NCI-H1417 treated with DMSO at 0.1 percent for 48 hours (cell line): ENCODE results near the gene PMM2.

Experiments used
- DNase-seq: peaks from one replicate; lab custom pipeline; 2025; lab: John Stamatoyannopoulos, UW

Gene PMM2

GRCh38 chr16:8887952-8888560, 90.4 kb downstream of the PMM2 start:
- DNase-seq: no peak

- DNase-seq: no peak
Observed at GRCh38 chr16:8888951-8889892, 91.6 kb downstream of the PMM2 start.

- no peak for DNase-seq
Observed at GRCh38 chr16:8889893-8890548, 92.4 kb downstream of the PMM2 start.

GRCh38 chr16:8890549-8890921, 92.9 kb downstream of the PMM2 start:
- no peak for DNase-seq

GRCh38 chr16:8892101-8892575, 94.5 kb downstream of the PMM2 start:
- no peak for DNase-seq

GRCh38 chr16:8893426-8893825, 95.8 kb downstream of the PMM2 start:
- no peak for DNase-seq

GRCh38 chr16:8893976-8894690, 96.5 kb downstream of the PMM2 start:
- DNase-seq: no peak

GRCh38 chr16:8894736-8895334, 97.2 kb downstream of the PMM2 start:
- no peak for DNase-seq

GRCh38 chr16:8898660-8899318, 101.2 kb downstream of the PMM2 start:
- DNase-seq: no peak
